BE2C (cell line): ENCODE data around the gene DENND6B.

Experiments
- DNase-seq: peaks from one replicate; pipeline ENCODE4 v3.0.0-alpha.2; 2020
- H3K27me3 ChIP-seq: fragments of 250-450 bp; sonication (Bioruptor Pico); 2 replicates; pipeline ENCODE4 v1.5.1; 2020; ENCODE audit warnings: mild to moderate bottlenecking
- H3K36me3 ChIP-seq: fragments of 250-450 bp; sonication (Bioruptor Pico); 2 replicates; pipeline ENCODE4 v1.5.1; 2020; ENCODE audit warnings: mild to moderate bottlenecking
- H3K4me1 ChIP-seq: fragments of 250-450 bp; sonication (Bioruptor Pico); 2 replicates; pipeline ENCODE4 v1.5.1; 2020
- H3K4me3 ChIP-seq: 2 replicates; pipeline ENCODE4 v1.5.1; 2011; ENCODE audit warnings: low read depth, low read length
- H3K9me3 ChIP-seq: fragments of 250-450 bp; sonication (Bioruptor Pico); 2 replicates; pipeline ENCODE4 v1.5.1; 2020
- CTCF ChIP-seq: IDR thresholded peaks from 2 replicates; pipeline ENCODE4 v1.5.1; 2012; ENCODE audit warnings: mild to moderate bottlenecking, low read depth, low read length

The DENND6B gene

DNA sequence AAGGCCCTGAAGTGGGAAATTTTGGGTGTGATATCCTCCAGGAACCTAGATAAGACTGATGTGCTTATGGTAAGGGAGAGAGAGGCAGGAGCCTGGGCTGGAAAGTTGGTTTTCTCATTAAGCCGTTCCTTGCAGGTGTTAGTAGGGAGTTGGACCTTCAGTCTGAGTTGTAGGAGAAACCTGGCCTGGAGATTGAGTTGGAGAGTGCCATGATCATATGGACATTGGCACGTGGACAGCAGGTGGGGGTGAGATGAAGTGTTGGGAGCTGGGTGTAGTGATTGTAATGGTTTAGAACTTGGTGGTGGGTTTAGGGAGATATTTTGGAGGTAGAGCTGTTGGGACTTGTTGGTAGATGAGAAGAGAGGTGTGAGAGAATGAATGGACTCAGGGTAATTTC, 21.2 kb upstream of the DENND6B start:
- no peaks in the 10 kb centered on the region for H3K27me3 ChIP-seq
- no peak for DNase-seq
- TF ChIP-seq CTCF, result no peak
- H3K4me1 ChIP-seq, result no peaks in the 10 kb centered on the region
- no peak overlapping the region for H3K4me3 ChIP-seq
- H3K36me3 ChIP-seq, result peaks cover 9% of the 10 kb centered on the region
- H3K9me3 ChIP-seq, result no peaks in the 10 kb centered on the region

GRCh38 chr22:50347157-50347556, 20.3 kb upstream of the DENND6B start:
- H3K36me3 ChIP-seq, result peaks cover 9% of the 10 kb centered on the region

GRCh38 chr22:50346470-50346869, 19.7 kb upstream of the DENND6B start:
- DNase-seq, result no peak
- Histone ChIP-seq H3K4me3 (no peak overlapping the region), H3K27me3 (no peaks in the 10 kb centered on the region), H3K36me3 (peaks cover 9% of the 10 kb centered on the region), H3K4me1 (no peaks in the 10 kb centered on the region), H3K9me3 (no peaks in the 10 kb centered on the region)
- no peak for TF ChIP-seq CTCF

More at GRCh38 chr22:50347157-50347556, 20.3 kb upstream of the DENND6B start:
- no peaks in the 10 kb centered on the region for H3K27me3 ChIP-seq
- no peaks in the 10 kb centered on the region for H3K4me1 ChIP-seq
- no peak for TF ChIP-seq CTCF
- H3K9me3 ChIP-seq, result no peaks in the 10 kb centered on the region
- no peak for DNase-seq
- H3K4me3 ChIP-seq, result no peak overlapping the region

GRCh38 chr22:50343541-50343935, 16.7 kb upstream of the DENND6B start:
- Histone ChIP-seq H3K36me3 (peaks cover 6% of the 10 kb centered on the region), H3K9me3 (no peaks in the 10 kb centered on the region; the same call in 1 of the 2 replicates)

DNA sequence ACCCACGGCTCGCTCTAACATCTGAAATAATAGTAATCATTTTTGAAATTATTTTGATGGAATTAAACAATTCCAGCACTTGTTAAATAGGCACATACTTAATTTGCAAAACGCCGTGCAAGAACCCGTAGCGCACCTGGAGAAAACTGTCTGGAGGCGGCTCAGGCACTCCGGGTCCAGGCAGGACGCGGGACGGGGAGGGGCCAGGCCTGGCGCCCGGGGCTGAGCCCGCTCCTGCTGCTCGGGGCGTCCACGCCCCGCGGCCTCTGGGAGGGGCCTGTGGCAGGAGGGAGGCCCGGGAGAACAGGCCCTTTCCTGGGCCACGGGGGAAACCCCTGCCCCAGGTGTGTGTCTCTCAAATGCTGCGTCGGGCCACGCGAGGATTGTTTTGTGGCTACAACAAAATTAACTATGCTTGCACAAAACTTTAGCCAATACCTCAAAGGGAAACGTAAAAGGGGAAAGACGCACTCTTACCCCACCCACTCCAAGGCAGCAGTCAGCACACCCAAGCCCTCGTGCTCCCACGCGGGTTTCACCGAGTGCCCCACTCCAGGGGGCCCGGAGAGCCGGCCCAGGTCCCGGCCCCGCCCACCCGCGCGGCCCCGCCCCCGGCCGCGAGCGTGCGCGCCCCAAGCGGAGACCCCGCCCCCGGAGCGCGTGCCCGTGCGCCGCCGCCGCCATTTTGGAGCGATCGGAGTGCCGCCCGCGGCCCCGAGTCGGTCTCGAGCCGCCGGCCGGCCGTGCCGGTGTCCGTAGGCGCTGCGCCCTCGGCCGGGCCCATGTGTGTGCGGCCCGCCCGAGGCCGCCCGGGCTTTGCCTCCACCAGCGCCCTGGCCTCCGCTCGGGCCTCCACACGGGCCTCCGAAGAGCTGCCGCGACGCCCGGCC, 16.1 kb upstream of the DENND6B start, which contains the start of gene PPP6R2:
Gene PPP6R2 (plus strand): TSS at position 677 of the 890 bp plus-strand sequence. CDS start 50,582 bp downstream, outside the sequence.
- Histone ChIP-seq H3K27me3 (no peaks in the 10 kb centered on the region), H3K4me1 (no peaks in the 10 kb centered on the region), H3K9me3 (no peaks in the 10 kb centered on the region; the same call in 1 of the 2 replicates), H3K36me3 (peaks cover 2% of the 10 kb centered on the region), H3K4me3 (peak within 1 kb of the TSS; percentile 75)
- TF ChIP-seq CTCF, result no peak
- DNase-seq, result peak; percentile 90

More at GRCh38 chr22:50343541-50343935, 16.7 kb upstream of the DENND6B start:
- Histone ChIP-seq H3K27me3 (no peaks in the 10 kb centered on the region), H3K4me1 (no peaks in the 10 kb centered on the region), H3K4me3 (peak overlapping the region; percentile 75)
- DNase-seq, result no peak
- TF ChIP-seq CTCF, result no peak
